SK-N-SH (cell line): ENCODE results near the gene ST6GALNAC3. TPM values are rescaled to one million over a fixed set of nuclear protein-coding genes. Genes with fewer than 3 reads are reported as not detected.

Source experiments
- CTCF ChIA-PET: fragments of 300-600, 350-600 bp; formaldehyde crosslinking; extraction: SDS; loops from one replicate; lab custom pipeline; 2021; lab: Yijun Ruan, JAX
- POLR2A ChIA-PET: fragments of 350-600 bp; sonication (Branson Sonifier 250); formaldehyde crosslinking; extraction: SDS; loops from one replicate; lab custom pipeline; 2020; ENCODE audit warnings: antibody characterized with exemption, inconsistent platforms; lab: Yijun Ruan, JAX
- DNase-seq: peaks from one replicate; pipeline ENCODE4 v3.0.0; 2012
- H2AFZ ChIP-seq: fragments of 200-600 bp; sonication (generic); 2 replicates; pipeline ENCODE4 v1.8.1; 2016; ENCODE audit warnings: antibody characterized with exemption, mild to moderate bottlenecking, low read depth
- H3F3A ChIP-seq: fragments of 200-600 bp; sonication (generic); replicated peaks from 2 replicates; pipeline ENCODE3; 2016; ENCODE audit warnings: antibody characterized with exemption, mild to moderate bottlenecking; ENCODE audit not compliant: insufficient read depth
- H3K27ac ChIP-seq, 2 experiments: fragments of 200-500 bp in 1 of 2; fragments of 200-600 bp in 1 of 2; sonication (Bioruptor generic) in 1 of 2; sonication (generic), shearing (Covaris generic) in 1 of 2; 2 replicates each; pipeline versions ENCODE4 v1.5.1 to v1.6.1; 2014 to 2016; ENCODE audit warnings: low read depth in 2 of 2, inconsistent platforms in 1 of 2, low read length in 1 of 2, mild to moderate bottlenecking in 1 of 2, mixed read lengths in 1 of 2
- H3K27me3 ChIP-seq: fragments of 200-600 bp; sonication (generic), shearing (Covaris generic); 2 replicates; pipeline ENCODE4 v1.6.1; 2016; ENCODE audit warnings: mixed run types; ENCODE audit not compliant: insufficient read depth
- H3K36me3 ChIP-seq, 2 experiments: fragments of 200-500 bp in 1 of 2; fragments of 200-600 bp in 1 of 2; sonication (Bioruptor generic) in 1 of 2; sonication (generic) in 1 of 2; replicated peaks in 1 of 2; 2 replicates each; pipeline versions ENCODE3 to v1.5.1; 2014 to 2016; ENCODE audit warnings: low read length in 1 of 2, mild to moderate bottlenecking in 1 of 2; ENCODE audit not compliant: insufficient read depth in 2 of 2, control insufficient read depth in 1 of 2
- H3K4me1 ChIP-seq, 2 experiments: fragments of 200-500 bp in 1 of 2; fragments of 200-600 bp in 1 of 2; sonication (Bioruptor generic) in 1 of 2; sonication (generic), shearing (Covaris generic) in 1 of 2; 2 replicates each; pipeline versions ENCODE4 v1.5.1 to v1.6.1; 2014 to 2016; ENCODE audit warnings: low read depth in 1 of 2, low read length in 1 of 2, mixed run types in 1 of 2; ENCODE audit not compliant: insufficient read depth in 2 of 2, control insufficient read depth in 1 of 2
- H3K4me2 ChIP-seq: fragments of 200-600 bp; sonication (generic), shearing (Covaris generic); 2 replicates; pipeline ENCODE4 v1.6.1; 2017; ENCODE audit warnings: mixed run types
- H3K4me3 ChIP-seq, 2 experiments: fragments of 200-500 bp in 1 of 2; fragments of 200-600 bp in 1 of 2; sonication (Bioruptor generic) in 1 of 2; sonication (generic), shearing (Covaris generic) in 1 of 2; 2 replicates each; pipeline versions ENCODE4 v1.5.1 to v1.8.1; 2014 to 2016; ENCODE audit warnings: low read depth in 2 of 2, inconsistent platforms in 1 of 2, low read length in 1 of 2, mild to moderate bottlenecking in 1 of 2, mixed read lengths in 1 of 2, moderate library complexity in 1 of 2
- H3K79me2 ChIP-seq: fragments of 200-600 bp; sonication (generic); 2 replicates; pipeline ENCODE4 v1.8.1; 2017; ENCODE audit warnings: mild to moderate bottlenecking; ENCODE audit not compliant: insufficient read depth
- H3K9ac ChIP-seq: fragments of 200-600 bp; sonication (generic); 2 replicates; pipeline ENCODE4 v1.6.1; 2017; ENCODE audit warnings: mixed run types
- H3K9me2 ChIP-seq: fragments of 200-600 bp; sonication (generic); 2 replicates; pipeline ENCODE4 v1.6.1; 2017; ENCODE audit warnings: mixed run types
- H3K9me3 ChIP-seq: fragments of 200-600 bp; sonication (generic); 2 replicates; pipeline ENCODE4 v1.6.1; 2017; ENCODE audit warnings: mixed run types, mild to moderate bottlenecking, moderate library complexity
- H4K20me1 ChIP-seq: fragments of 200-600 bp; sonication (generic); 2 replicates; pipeline ENCODE4 v1.6.1; 2017; ENCODE audit warnings: mild to moderate bottlenecking, mixed run types; ENCODE audit not compliant: insufficient read depth
- FOXM1 ChIP-seq: IDR thresholded peaks from 2 replicates; pipeline ENCODE4 v1.4.0; 2012; ENCODE audit warnings: low read depth, mild to moderate bottlenecking
- GATA2 ChIP-seq: sonication (generic); formaldehyde crosslinking; IDR thresholded peaks from 2 replicates; pipeline ENCODE4 v1.5.0; 2020; ENCODE audit warnings: mild to moderate bottlenecking, missing genetic modification reagents
- MEF2A ChIP-seq: IDR thresholded peaks from 2 replicates; pipeline ENCODE4 v1.4.0; 2012; ENCODE audit warnings: low read depth, borderline replicate concordance
- RAD21 ChIP-seq: IDR thresholded peaks from 2 replicates; pipeline ENCODE4 v1.6.1; 2012; ENCODE audit warnings: mild to moderate bottlenecking, low read length
- RCOR1 ChIP-seq: fragments of 150-350 bp; IDR thresholded peaks from 2 replicates; pipeline ENCODE4 v1.6.1; 2017; ENCODE audit warnings: antibody characterized with exemption, low read length
- SIN3A ChIP-seq: IDR thresholded peaks from 2 replicates; pipeline ENCODE4 v1.6.1; 2012; ENCODE audit warnings: low read depth, mild to moderate bottlenecking, low read length, moderate library complexity, borderline replicate concordance
- TAF1 ChIP-seq: IDR thresholded peaks from 2 replicates; pipeline ENCODE4 v1.6.1; 2012; ENCODE audit warnings: low read depth, mild to moderate bottlenecking, low read length, moderate library complexity, borderline replicate concordance
- TEAD4 ChIP-seq: IDR thresholded peaks from 2 replicates; pipeline ENCODE4 v1.4.0; 2012; ENCODE audit warnings: mild to moderate bottlenecking, borderline replicate concordance; ENCODE audit not compliant: insufficient read depth
- WGBS: methylation state at CpG from one replicate; pipeline ENCODE4 v1.1.6; 2017; ENCODE audit warnings: low lambda C conversion rate; 5-methylcytosine and 5-hydroxymethylcytosine counted together
- polyA plus RNA-seq, 3 experiments: library from polyadenylated mRNA; depleted of rRNA; stranded (reverse); fragments of >200 nt; gene quantifications; 2 replicates each; pipeline ENCODE4 v1.2.3, GENCODE V29; 2012
- TF ChIP-seq, protein P1 (sequence below): fragments of 150-350 bp; IDR thresholded peaks from 2 replicates; pipeline ENCODE4 v1.6.1; 2016; ENCODE audit warnings: mild to moderate bottlenecking, low read depth, low read length
- TF ChIP-seq, protein P2 (sequence below): IDR thresholded peaks from 2 replicates; pipeline ENCODE4 v1.4.0; 2012; ENCODE audit warnings: low read depth, borderline replicate concordance
- TF ChIP-seq, protein P3 (sequence below): IDR thresholded peaks from 2 replicates; pipeline ENCODE4; 2012
- TF ChIP-seq, protein P4 (sequence below): fragments of 150-350 bp; IDR thresholded peaks from 2 replicates; pipeline ENCODE4 v1.6.1; 2017; ENCODE audit warnings: antibody characterized with exemption, low read length, low read depth, borderline replicate concordance
- TF ChIP-seq, protein P5 (sequence below): IDR thresholded peaks from 2 replicates; pipeline ENCODE4 v1.6.1; 2012; ENCODE audit warnings: mild to moderate bottlenecking, low read depth, low read length, moderate library complexity

The ST6GALNAC3 gene
- polyA plus RNA-seq, 1 of the 3 experiments (the other 2 are of a cell fraction): 8.1 TPM

DNA sequence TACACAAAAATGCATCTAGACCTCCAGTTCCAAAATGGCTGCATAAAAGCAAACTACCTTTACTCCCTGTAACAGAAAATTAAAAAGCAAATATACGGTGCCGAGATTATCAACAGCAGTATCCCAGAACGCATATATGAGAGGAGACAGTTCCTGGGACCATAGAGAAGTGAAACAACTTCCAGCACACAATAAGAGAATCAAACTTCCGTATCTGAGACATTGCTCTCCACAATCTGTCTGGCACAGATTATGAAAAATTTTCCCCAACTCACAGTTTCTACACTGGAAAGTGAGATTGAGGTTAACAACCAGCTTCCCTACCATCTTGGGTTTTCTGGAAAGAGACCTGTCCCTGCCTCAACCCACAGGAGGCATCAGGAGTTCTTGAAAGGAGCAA lies 47.2 kb upstream of the ST6GALNAC3 start:
- no peaks in the 10 kb centered on the region for H3F3A ChIP-seq
- H3K4me1 ChIP-seq: no peaks in the 10 kb centered on the region; a peak in 2 of 4 replicates
- H4K20me1 ChIP-seq: no peaks in the 10 kb centered on the region
- WGBS: 76% methylated on average over 4 of the region's 4 CpGs
- no peak overlapping the region for H3K4me2 ChIP-seq
- no peak for DNase-seq
- H3K9me3 ChIP-seq: no peaks in the 10 kb centered on the region
- no peak overlapping the region for H2AFZ ChIP-seq
- no peaks in the 10 kb centered on the region for H3K79me2 ChIP-seq
- no peaks in the 10 kb centered on the region for H3K27me3 ChIP-seq
- ChIA-PET CTCF (interaction anchor here (1.0 kb wide), 1 partner anchor 127 kb away, joined by 3 read pairs; no protein-coding TSS in a partner anchor), POLR2A (no interaction called here)
- H3K27ac ChIP-seq: no peak overlapping the region
- no peaks in the 10 kb centered on the region for H3K36me3 ChIP-seq
- H3K9ac ChIP-seq: no peak overlapping the region
- TF ChIP-seq, protein P1, sequence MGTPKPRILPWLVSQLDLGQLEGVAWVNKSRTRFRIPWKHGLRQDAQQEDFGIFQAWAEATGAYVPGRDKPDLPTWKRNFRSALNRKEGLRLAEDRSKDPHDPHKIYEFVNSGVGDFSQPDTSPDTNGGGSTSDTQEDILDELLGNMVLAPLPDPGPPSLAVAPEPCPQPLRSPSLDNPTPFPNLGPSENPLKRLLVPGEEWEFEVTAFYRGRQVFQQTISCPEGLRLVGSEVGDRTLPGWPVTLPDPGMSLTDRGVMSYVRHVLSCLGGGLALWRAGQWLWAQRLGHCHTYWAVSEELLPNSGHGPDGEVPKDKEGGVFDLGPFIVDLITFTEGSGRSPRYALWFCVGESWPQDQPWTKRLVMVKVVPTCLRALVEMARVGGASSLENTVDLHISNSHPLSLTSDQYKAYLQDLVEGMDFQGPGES: no peak
- TF ChIP-seq, protein P2, sequence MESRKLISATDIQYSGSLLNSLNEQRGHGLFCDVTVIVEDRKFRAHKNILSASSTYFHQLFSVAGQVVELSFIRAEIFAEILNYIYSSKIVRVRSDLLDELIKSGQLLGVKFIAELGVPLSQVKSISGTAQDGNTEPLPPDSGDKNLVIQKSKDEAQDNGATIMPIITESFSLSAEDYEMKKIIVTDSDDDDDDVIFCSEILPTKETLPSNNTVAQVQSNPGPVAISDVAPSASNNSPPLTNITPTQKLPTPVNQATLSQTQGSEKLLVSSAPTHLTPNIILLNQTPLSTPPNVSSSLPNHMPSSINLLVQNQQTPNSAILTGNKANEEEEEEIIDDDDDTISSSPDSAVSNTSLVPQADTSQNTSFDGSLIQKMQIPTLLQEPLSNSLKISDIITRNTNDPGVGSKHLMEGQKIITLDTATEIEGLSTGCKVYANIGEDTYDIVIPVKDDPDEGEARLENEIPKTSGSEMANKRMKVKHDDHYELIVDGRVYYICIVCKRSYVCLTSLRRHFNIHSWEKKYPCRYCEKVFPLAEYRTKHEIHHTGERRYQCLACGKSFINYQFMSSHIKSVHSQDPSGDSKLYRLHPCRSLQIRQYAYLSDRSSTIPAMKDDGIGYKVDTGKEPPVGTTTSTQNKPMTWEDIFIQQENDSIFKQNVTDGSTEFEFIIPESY: no peak
- TF ChIP-seq, protein P3, sequence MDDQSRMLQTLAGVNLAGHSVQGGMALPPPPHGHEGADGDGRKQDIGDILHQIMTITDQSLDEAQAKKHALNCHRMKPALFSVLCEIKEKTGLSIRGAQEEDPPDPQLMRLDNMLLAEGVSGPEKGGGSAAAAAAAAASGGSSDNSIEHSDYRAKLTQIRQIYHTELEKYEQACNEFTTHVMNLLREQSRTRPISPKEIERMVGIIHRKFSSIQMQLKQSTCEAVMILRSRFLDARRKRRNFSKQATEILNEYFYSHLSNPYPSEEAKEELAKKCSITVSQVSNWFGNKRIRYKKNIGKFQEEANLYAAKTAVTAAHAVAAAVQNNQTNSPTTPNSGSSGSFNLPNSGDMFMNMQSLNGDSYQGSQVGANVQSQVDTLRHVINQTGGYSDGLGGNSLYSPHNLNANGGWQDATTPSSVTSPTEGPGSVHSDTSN: no peak
- TF ChIP-seq, protein P4, sequence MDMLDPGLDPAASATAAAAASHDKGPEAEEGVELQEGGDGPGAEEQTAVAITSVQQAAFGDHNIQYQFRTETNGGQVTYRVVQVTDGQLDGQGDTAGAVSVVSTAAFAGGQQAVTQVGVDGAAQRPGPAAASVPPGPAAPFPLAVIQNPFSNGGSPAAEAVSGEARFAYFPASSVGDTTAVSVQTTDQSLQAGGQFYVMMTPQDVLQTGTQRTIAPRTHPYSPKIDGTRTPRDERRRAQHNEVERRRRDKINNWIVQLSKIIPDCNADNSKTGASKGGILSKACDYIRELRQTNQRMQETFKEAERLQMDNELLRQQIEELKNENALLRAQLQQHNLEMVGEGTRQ: no peak
- TF ChIP-seq FOXM1 (no peak), SIN3A (no peak)
- no peaks in the 10 kb centered on the region for H3K9me2 ChIP-seq
- no peak overlapping the region for H3K4me3 ChIP-seq

DNA sequence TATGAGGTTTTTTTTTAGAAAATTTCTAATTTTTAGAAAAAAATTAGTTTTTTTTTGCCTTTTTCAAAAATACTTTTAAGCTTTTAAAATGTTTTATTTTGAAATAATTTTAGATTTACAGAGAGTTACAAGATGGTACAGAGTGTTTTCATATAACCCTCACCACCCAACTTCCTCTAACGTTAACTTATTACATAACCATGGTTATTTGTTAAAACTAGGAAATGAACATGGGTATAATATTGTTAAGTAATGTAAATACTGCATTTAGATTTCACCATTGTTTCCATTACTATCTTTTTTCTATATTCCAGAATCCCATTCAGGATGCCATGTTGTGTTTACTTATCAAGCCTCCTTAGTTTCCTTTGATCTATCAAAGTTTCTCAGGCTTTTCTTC lies 45.2 kb upstream of the ST6GALNAC3 start:
- ChIA-PET POLR2A (no interaction called here), CTCF (no interaction called here)
- no peaks in the 10 kb centered on the region for H3F3A ChIP-seq
- H3K4me3 ChIP-seq: no peak overlapping the region
- 90% methylated on average over 1 of the region's 1 CpG for WGBS
- H4K20me1 ChIP-seq: no peaks in the 10 kb centered on the region
- H3K27me3 ChIP-seq: no peaks in the 10 kb centered on the region
- H2AFZ ChIP-seq: no peak overlapping the region
- H3K4me2 ChIP-seq: no peak overlapping the region
- no peaks in the 10 kb centered on the region for H3K9me3 ChIP-seq
- no peak overlapping the region for H3K27ac ChIP-seq
- H3K36me3 ChIP-seq: no peaks in the 10 kb centered on the region
- H3K9me2 ChIP-seq: no peaks in the 10 kb centered on the region
- H3K4me1 ChIP-seq: no peaks in the 10 kb centered on the region; a peak in 3 of 4 replicates
- no peak for DNase-seq
- H3K9ac ChIP-seq: no peak overlapping the region
- no peaks in the 10 kb centered on the region for H3K79me2 ChIP-seq
- no peak for TF ChIP-seq TEAD4
- TF ChIP-seq RCOR1: no peak
- TF ChIP-seq, protein P4: no peak
- TF ChIP-seq, protein P1: no peak
- TF ChIP-seq, protein P5, sequence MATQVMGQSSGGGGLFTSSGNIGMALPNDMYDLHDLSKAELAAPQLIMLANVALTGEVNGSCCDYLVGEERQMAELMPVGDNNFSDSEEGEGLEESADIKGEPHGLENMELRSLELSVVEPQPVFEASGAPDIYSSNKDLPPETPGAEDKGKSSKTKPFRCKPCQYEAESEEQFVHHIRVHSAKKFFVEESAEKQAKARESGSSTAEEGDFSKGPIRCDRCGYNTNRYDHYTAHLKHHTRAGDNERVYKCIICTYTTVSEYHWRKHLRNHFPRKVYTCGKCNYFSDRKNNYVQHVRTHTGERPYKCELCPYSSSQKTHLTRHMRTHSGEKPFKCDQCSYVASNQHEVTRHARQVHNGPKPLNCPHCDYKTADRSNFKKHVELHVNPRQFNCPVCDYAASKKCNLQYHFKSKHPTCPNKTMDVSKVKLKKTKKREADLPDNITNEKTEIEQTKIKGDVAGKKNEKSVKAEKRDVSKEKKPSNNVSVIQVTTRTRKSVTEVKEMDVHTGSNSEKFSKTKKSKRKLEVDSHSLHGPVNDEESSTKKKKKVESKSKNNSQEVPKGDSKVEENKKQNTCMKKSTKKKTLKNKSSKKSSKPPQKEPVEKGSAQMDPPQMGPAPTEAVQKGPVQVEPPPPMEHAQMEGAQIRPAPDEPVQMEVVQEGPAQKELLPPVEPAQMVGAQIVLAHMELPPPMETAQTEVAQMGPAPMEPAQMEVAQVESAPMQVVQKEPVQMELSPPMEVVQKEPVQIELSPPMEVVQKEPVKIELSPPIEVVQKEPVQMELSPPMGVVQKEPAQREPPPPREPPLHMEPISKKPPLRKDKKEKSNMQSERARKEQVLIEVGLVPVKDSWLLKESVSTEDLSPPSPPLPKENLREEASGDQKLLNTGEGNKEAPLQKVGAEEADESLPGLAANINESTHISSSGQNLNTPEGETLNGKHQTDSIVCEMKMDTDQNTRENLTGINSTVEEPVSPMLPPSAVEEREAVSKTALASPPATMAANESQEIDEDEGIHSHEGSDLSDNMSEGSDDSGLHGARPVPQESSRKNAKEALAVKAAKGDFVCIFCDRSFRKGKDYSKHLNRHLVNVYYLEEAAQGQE: no peak
- TF ChIP-seq RAD21: no peak
- no peak for TF ChIP-seq GATA2 (CRISPR knock-in tag)
- TF ChIP-seq MEF2A: no peak
- TF ChIP-seq, protein P3: no peak
- TF ChIP-seq TAF1: no peak
